ENCODE results near the gene CLIP1.

GRCh38 chr12:122403831-122404230 lies 18.6 kb downstream of the CLIP1 start:
- TF ChIP-seq CTCF (IDR thresholded peaks at IDR 0.05 in 2 of 3, conservative IDR thresholded peaks at IDR 0.05 in 1 of 3; ENCODE audit: borderline replicate concordance in 1 of 3, insufficient read depth in 1 of 3, low read depth in 2 of 3, low read length in 2 of 3) (no peak), EZH2 (IDR thresholded peaks at IDR 0.05) (no peak), JUND (IDR thresholded peaks at IDR 0.05) (no peak), YY1 (IDR thresholded peaks at IDR 0.05; ENCODE audit: extremely low read depth, insufficient replicate concordance, low read depth, low read length) (no peak), FOSL1 (IDR thresholded peaks at IDR 0.05; ENCODE audit: low read depth) (no peak), POLR2A (IDR thresholded peaks at IDR 0.05; ENCODE audit: borderline replicate concordance, extremely low read depth, insufficient read depth, insufficient read length) (no peak), POLR2AphosphoS5 (IDR thresholded peaks at IDR 0.05; ENCODE audit: low read depth, low read length) (no peak), ELF1 (IDR thresholded peaks at IDR 0.05; ENCODE audit: borderline replicate concordance, low read depth) (no peak), SP1 (IDR thresholded peaks at IDR 0.05; ENCODE audit: low read depth) (no peak), CEBPB (IDR thresholded peaks at IDR 0.05; ENCODE audit: low read depth) (no peak), ZNF274 (IDR thresholded peaks at IDR 0.05; ENCODE audit: low read depth, low read length) (no peak), TCF7L2 (IDR thresholded peaks at IDR 0.05; ENCODE audit: borderline replicate concordance, extremely low read depth, insufficient read depth, insufficient read length) (no peak)
- TF ChIP-seq, protein P1, sequence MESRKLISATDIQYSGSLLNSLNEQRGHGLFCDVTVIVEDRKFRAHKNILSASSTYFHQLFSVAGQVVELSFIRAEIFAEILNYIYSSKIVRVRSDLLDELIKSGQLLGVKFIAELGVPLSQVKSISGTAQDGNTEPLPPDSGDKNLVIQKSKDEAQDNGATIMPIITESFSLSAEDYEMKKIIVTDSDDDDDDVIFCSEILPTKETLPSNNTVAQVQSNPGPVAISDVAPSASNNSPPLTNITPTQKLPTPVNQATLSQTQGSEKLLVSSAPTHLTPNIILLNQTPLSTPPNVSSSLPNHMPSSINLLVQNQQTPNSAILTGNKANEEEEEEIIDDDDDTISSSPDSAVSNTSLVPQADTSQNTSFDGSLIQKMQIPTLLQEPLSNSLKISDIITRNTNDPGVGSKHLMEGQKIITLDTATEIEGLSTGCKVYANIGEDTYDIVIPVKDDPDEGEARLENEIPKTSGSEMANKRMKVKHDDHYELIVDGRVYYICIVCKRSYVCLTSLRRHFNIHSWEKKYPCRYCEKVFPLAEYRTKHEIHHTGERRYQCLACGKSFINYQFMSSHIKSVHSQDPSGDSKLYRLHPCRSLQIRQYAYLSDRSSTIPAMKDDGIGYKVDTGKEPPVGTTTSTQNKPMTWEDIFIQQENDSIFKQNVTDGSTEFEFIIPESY (IDR thresholded peaks at IDR 0.05; ENCODE audit: extremely low read depth, insufficient replicate concordance, low read length), result no peak

Measured in HCT116 (cell line).